CD4-positive, alpha-beta memory T cell (primary cell): Measurements from ENCODE around the gene NELFA. TPM values are rescaled to one million over a fixed set of nuclear protein-coding genes. Genes with fewer than 3 reads are reported as not detected.

ENCODE experiments used
- microRNA-seq: library from miRNA; unstranded; fragments of <30 nt; microRNA quantifications from one replicate; pipeline ENCODE4 v1.2.0, GENCODE V29; 2021; ENCODE audit warnings: borderline replicate concordance, borderline number of aligned reads, borderline microRNAs expressed, mixed read lengths
- polyA plus RNA-seq, 2 donors: library from polyadenylated mRNA; unstranded; fragments of 300-500 nt; fragmentation: Illumina TruSeq; gene quantifications; one replicate each; pipeline ENCODE4 v1.2.3, GENCODE V29; 2021
- total RNA-seq, 2 experiments: library from RNA; stranded (reverse); gene quantifications; one replicate each; pipeline ENCODE4 v1.2.3, GENCODE V29; 2021

The NELFA gene
- total and polyA plus RNA-seq, 4 experiments from 2014 or later = 12.1 to 48.3 (median 42.3) TPM

Small RNA genes within 50 kb of the gene (microRNA-seq; reads per million reads assigned to microRNA genes)
- not detected for gene MIR943

Other genes with a start within 250 kb of the NELFA start
- under 1 TPM; 0.53 to 0.67 TPM for gene FGFR3, start 215.7 kb downstream of the NELFA start, total RNA-seq
- not detected for gene FGFR3, start 215.7 kb downstream of the NELFA start, polyA plus RNA-seq
- 10 to 100 TPM; 38.8 to 42.8 TPM for gene LETM1, start 152.8 kb downstream of the NELFA start, total RNA-seq
- 10 to 100 TPM in 1 of 2 donors, 1 to 10 TPM in 1; 6.5 to 12.2 TPM for gene LETM1, start 152.8 kb downstream of the NELFA start, polyA plus RNA-seq
- 10 to 100 TPM; 54.8 to 57.4 TPM for gene NSD2, start 137.6 kb downstream of the NELFA start, total RNA-seq
- gene NSD2, start 137.6 kb downstream of the NELFA start, polyA plus RNA-seq = 10 to 100 TPM in 1 of 2 donors, 1 to 10 TPM in 1; 1.1 to 11.7 TPM
- not detected for gene NAT8L, start 50.4 kb upstream of the NELFA start, total RNA-seq
- gene NAT8L, start 50.4 kb upstream of the NELFA start, polyA plus RNA-seq = not detected
- gene HAUS3, start 233.1 kb upstream of the NELFA start, total RNA-seq = 10 to 100 TPM; 35.9 to 39.2 TPM
- 10 to 100 TPM; 24.8 to 43.9 TPM for gene HAUS3, start 233.1 kb upstream of the NELFA start, polyA plus RNA-seq
- 1 to 10 TPM; 3.8 to 4.4 TPM for gene POLN, start 233.1 kb upstream of the NELFA start, total RNA-seq
- 1 to 10 TPM in 1 of 2 donors, under 1 TPM in 1; 0.24 to 1.8 TPM for gene POLN, start 233.1 kb upstream of the NELFA start, polyA plus RNA-seq